Smooth muscle cell (in vitro differentiated cells): ENCODE results near the gene TTLL5. TPM values are rescaled to one million over a fixed set of nuclear protein-coding genes. Genes with fewer than 3 reads are reported as not detected.
A peak's percentile ranks its signal among the peaks of the same experiment; 100 is the strongest.

Experiments used
- DNase-seq: peaks from one replicate; lab custom pipeline; 2025; ENCODE audit not compliant: unreplicated experiment; lab: John Stamatoyannopoulos, UW
- H2AFZ ChIP-seq: fragments of 200-600 bp; sonication (generic); 2 replicates; pipeline ENCODE4 v1.6.0; 2016; ENCODE audit warnings: antibody characterized with exemption, low read depth, mild to moderate bottlenecking
- H3F3A ChIP-seq: fragments of 200-600 bp; sonication (generic); 2 replicates; pipeline ENCODE4 v1.6.0; 2017; ENCODE audit warnings: antibody characterized with exemption, low read depth
- H3K27ac ChIP-seq: fragments of 200-600 bp; sonication (generic); 2 replicates; pipeline ENCODE4 v1.5.1; 2016; ENCODE audit warnings: low read depth, mild to moderate bottlenecking
- H3K27me3 ChIP-seq: fragments of 200-600 bp; sonication (generic); 2 replicates; pipeline ENCODE4 v1.6.1; 2016; ENCODE audit warnings: low read depth, mild to moderate bottlenecking
- H3K36me3 ChIP-seq: fragments of 200-600 bp; sonication (generic); 2 replicates; pipeline ENCODE4 v1.5.1; 2016; ENCODE audit warnings: low read depth
- H3K4me1 ChIP-seq: fragments of 200-600 bp; sonication (generic); 2 replicates; pipeline ENCODE4 v1.5.1; 2016; ENCODE audit warnings: low read depth
- H3K4me2 ChIP-seq: fragments of 200-600 bp; sonication (generic); 2 replicates; pipeline ENCODE4 v1.6.0; 2016; ENCODE audit warnings: mild to moderate bottlenecking
- H3K4me3 ChIP-seq: fragments of 200-600 bp; sonication (generic); 2 replicates; pipeline ENCODE4 v1.5.1; 2016; ENCODE audit warnings: mild to moderate bottlenecking
- H3K79me2 ChIP-seq: fragments of 200-600 bp; sonication (generic); 2 replicates; pipeline ENCODE4 v1.6.0; 2016; ENCODE audit warnings: low read depth, mild to moderate bottlenecking
- H3K9ac ChIP-seq: fragments of 200-600 bp; sonication (generic); 2 replicates; pipeline ENCODE4 v1.6.0; 2016; ENCODE audit warnings: low read depth
- H3K9me3 ChIP-seq: fragments of 200-600 bp; sonication (generic); replicated peaks from 2 replicates; pipeline ENCODE4 v1.5.1; 2016; ENCODE audit warnings: low read depth
- H4K20me1 ChIP-seq: fragments of 200-600 bp; sonication (generic); 2 replicates; pipeline ENCODE4 v1.6.0; 2016; ENCODE audit warnings: low read depth
- CTCF ChIP-seq: fragments of 200-600 bp; sonication (generic); IDR thresholded peaks from 2 replicates; pipeline ENCODE4 v1.5.1; 2017; ENCODE audit warnings: borderline replicate concordance, mild to moderate bottlenecking, antibody characterized with exemption; ENCODE audit not compliant: insufficient read depth, poor library complexity, severe bottlenecking
- WGBS: methylation state at CpG from one replicate; pipeline ENCODE4 v1.1.7; 2016; ENCODE audit warnings: low lambda C conversion rate; 5-methylcytosine and 5-hydroxymethylcytosine counted together
- polyA plus RNA-seq: library from polyadenylated mRNA; unstranded; fragments of >200 nt; fragmentation: Nextera tagmentation; extraction: Ambion mirVana; gene quantifications from 2 replicates; pipeline ENCODE4 v1.2.1, GENCODE V29; 2016
- total RNA-seq: library from RNA; depleted of rRNA; stranded (reverse); fragments of >200 nt; gene quantifications from 2 replicates; pipeline ENCODE4 v1.2.3, GENCODE V29; 2014

Gene TTLL5
- total and polyA plus RNA-seq, 2 experiments from 2014 or later, result 12.6 to 38.0 TPM

GRCh38 chr14:75859746-75860145 lies 198.7 kb downstream of the TTLL5 start:
- Histone ChIP-seq H3K9ac (no peak overlapping the region), H3K9me3 (no peaks in the 10 kb centered on the region), H3K27ac (peak overlapping the region; percentile 88), H3F3A (peaks cover 13% of the 10 kb centered on the region), H3K27me3 (no peaks in the 10 kb centered on the region), H3K79me2 (no peaks in the 10 kb centered on the region), H3K4me1 (peaks cover 22% of the 10 kb centered on the region), H3K4me3 (no peak overlapping the region), H2AFZ (no peak overlapping the region), H3K4me2 (no peak overlapping the region), H4K20me1 (no peaks in the 10 kb centered on the region), H3K36me3 (no peaks in the 10 kb centered on the region)
- TF ChIP-seq CTCF, result no peak
- WGBS, result 56% methylated on average over 3 of the region's 3 CpGs
- DNase-seq, result no peak

- no peak for DNase-seq
- Histone ChIP-seq H3K36me3 (no peaks in the 10 kb centered on the region), H2AFZ (no peak overlapping the region), H3K9ac (peak overlapping the region; percentile 16), H3F3A (peaks cover 13% of the 10 kb centered on the region), H3K4me2 (peak overlapping the region; percentile 72), H3K9me3 (no peaks in the 10 kb centered on the region), H4K20me1 (no peaks in the 10 kb centered on the region), H3K27ac (peak overlapping the region; percentile 88), H3K4me1 (peaks cover 25% of the 10 kb centered on the region), H3K4me3 (no peak overlapping the region), H3K79me2 (no peaks in the 10 kb centered on the region), H3K27me3 (no peaks in the 10 kb centered on the region)
- TF ChIP-seq CTCF, result no peak
- WGBS, result 8% methylated on average over 5 of the region's 5 CpGs
These were observed 199.6 kb downstream of the TTLL5 start for GRCh38 chr14:75860561-75861160.

GRCh38 chr14:75861161-75861621 lies 200.1 kb downstream of the TTLL5 start:
- no peak for TF ChIP-seq CTCF
- Histone ChIP-seq H3K4me3 (no peak overlapping the region), H3K27ac (peak overlapping the region; percentile 88), H3K9ac (peak overlapping the region; percentile 30), H3K36me3 (no peaks in the 10 kb centered on the region), H3K4me1 (peaks cover 30% of the 10 kb centered on the region), H3F3A (peaks cover 13% of the 10 kb centered on the region), H3K4me2 (peak overlapping the region; percentile 72), H3K79me2 (no peaks in the 10 kb centered on the region), H4K20me1 (no peaks in the 10 kb centered on the region), H2AFZ (no peak overlapping the region), H3K9me3 (no peaks in the 10 kb centered on the region), H3K27me3 (no peaks in the 10 kb centered on the region)
- no peak for DNase-seq
- WGBS, result 11% methylated on average over 4 of the region's 4 CpGs

GRCh38 chr14:75863221-75863620 lies 202.2 kb downstream of the TTLL5 start:
- H3F3A ChIP-seq, result peaks cover 25% of the 10 kb centered on the region
- H3K27ac ChIP-seq, result peak overlapping the region; percentile 94
- H3K79me2 ChIP-seq, result no peaks in the 10 kb centered on the region
- 80% methylated on average over 2 of the region's 2 CpGs for WGBS
- TF ChIP-seq CTCF, result no peak
- peaks cover 38% of the 10 kb centered on the region for H3K4me1 ChIP-seq
- no peak overlapping the region for H3K4me3 ChIP-seq
- H4K20me1 ChIP-seq, result no peaks in the 10 kb centered on the region
- no peak overlapping the region for H3K9ac ChIP-seq
- H3K4me2 ChIP-seq, result no peak overlapping the region
- H3K27me3 ChIP-seq, result no peaks in the 10 kb centered on the region
- DNase-seq, result no peak
- no peaks in the 10 kb centered on the region for H3K9me3 ChIP-seq
- no peak overlapping the region for H2AFZ ChIP-seq
- no peaks in the 10 kb centered on the region for H3K36me3 ChIP-seq
